Stimulated activated CD4-positive, alpha-beta T cell treated with anti-CD3 and anti-CD28 coated beads, Interleukin-12 subunit alpha, Interleukin-12 subunit beta, amount 100 ng/mL, for 48 hours (primary cell): ENCODE measurements around the gene CLK3.
"Not testable (repeated sequence)": the region's sequence is repeated elsewhere in the genome, so short reads cannot be mapped to it uniquely, and the experiment has no call there.

Experiments used
- DNase-seq, 3 donors: peaks; one replicate each; pipeline ENCODE4 v3.0.0-alpha.2; 2020; ENCODE audit warnings: low read depth in 2 of 3, low spot score in 1 of 3

The CLK3 gene

DNA sequence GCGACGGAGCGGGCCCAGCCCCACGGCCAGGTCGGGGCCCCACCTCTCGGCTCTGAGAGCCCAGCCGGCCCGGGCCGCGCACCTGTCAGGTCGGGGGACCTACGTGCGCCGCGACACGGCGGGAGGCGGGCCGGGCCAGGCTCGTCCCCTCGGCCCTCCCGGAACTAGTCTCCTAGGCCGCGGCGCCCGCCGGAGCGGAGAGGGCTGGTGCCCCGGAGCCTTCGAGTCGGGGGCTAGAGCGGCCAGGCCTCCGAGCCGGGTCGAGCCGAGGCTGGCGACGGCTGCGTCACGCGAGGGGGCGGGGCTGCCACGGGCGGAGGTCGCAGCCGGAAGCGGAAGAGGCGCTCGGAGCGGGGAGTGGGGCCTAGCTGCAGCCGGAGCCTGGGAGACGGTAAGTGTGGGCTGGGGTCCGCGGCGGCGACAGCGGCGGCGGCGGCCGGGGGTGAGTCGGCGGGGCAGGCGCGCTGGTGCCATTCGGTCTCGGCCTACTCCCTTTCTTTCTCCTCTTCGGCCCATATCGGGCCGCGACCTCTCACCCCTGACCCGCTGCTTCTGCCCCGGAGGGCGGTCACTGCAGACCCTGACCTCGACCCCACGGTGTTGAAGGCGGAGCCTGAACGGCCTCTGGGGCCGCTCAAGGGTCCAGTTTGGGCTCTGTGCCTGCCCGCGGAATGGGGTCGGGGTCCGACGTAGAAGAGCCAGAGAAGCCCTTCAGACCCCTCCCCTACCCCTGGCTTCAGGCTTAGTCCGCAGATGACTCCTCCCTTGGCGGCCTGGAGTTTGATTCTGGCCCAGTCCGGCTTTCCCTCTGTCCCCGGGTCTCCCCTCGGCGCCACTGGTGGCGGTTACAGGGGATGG lies at the start of gene CLK3:
Gene CLK3 (plus strand): TSS at position 329 of the 858 bp plus-strand sequence. CDS start 3,361 bp downstream, outside the sequence.
- peak; percentile 92 to 96 (median 95) for DNase-seq

- no peak for DNase-seq
Observed at GRCh38 chr15:74568594-74568993, 47.0 kb upstream of the CLK3 start.

DNA sequence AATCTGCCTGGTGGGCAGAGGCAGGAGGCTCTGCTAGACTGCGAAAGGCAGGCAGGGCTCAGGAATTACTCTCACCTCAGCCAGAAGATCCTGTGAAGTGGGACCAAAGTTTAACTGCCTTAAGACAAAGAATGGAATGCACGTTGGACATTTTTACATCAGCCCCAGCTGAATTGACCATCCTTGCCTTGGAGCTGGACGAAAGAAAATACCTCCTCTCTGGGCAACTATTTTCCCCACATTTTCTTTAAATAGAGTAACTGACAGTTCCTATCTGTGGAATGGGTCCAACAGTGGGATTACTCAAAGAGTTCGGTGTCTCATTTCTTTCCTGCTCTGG lies 45.9 kb upstream of the CLK3 start:
- no peak for DNase-seq

GRCh38 chr15:74571191-74571590 lies 44.4 kb upstream of the CLK3 start:
- no peak for DNase-seq

DNA sequence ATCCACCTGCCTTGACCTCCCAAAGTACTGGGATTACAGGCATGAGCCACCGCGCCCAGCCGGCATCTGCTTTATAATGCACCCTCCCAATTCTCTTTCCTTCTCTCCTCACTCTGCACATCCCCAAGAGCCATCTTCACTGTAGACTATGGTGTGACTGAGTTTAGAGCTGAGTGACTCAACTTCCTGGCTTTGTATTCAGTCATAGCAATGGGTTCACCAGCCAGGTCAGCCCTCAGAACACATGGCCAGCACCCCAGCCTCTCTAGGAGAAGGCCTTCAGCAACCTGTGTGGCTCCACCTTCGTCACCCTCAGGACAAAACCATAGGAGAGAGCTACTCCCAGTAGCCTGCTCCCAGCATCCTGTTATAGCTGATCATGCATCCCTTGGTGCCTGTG lies 41.6 kb upstream of the CLK3 start:
- DNase-seq = no peak

DNA sequence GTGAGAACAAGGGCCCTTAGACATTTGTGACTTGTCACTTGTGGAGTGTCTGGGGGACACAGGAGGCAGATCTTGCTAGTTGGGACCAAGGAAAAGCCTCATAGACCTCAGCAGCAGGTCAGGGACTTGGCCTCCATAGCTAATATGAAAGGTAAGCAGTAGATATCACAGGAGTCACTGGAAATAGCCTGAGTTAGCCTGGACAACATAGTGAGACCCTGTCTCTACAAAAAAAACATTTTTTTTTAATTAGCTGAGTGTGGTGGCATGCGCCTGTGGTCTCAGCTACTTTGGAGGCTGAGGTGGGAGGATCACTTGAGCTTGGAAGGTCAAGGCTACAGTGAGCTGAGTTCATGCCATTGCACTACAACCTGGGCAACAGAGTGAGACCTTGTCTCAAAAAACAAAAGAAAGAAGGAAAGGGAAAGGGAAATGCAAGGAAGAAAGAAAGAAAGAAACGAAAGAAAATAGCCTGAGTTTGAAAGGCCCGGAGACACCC lies 37.1 kb upstream of the CLK3 start:
- no peak for DNase-seq

GRCh38 chr15:74579001-74579400 lies 36.6 kb upstream of the CLK3 start:
- DNase-seq = no peak

GRCh38 chr15:74580538-74581350 lies 34.9 kb upstream of the CLK3 start:
- no peak for DNase-seq

GRCh38 chr15:74584204-74584603 lies 31.4 kb upstream of the CLK3 start:
- DNase-seq = no peak

DNA sequence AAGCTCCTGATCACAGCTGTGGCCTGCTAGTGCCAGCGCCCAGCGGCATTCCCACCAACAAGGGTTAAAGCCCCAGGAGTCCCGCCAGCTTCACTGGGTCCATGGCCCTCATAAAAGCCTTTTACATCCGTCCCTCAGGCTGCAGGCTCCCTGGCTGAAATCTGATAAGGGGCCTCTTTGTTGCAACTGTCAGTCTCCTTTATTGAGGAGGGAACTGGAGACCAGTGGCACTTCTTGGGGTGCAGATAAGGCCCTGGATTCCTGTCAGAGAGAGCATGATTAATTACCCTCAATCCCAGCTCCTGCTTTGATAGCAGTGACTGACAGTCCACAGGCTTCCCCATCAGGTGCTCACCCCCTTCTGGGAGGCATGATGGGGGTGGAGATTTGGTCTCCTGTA lies 30.9 kb upstream of the CLK3 start:
- DNase-seq = no peak

- no peak for DNase-seq
Observed at GRCh38 chr15:74585191-74585590, 30.4 kb upstream of the CLK3 start.

GRCh38 chr15:74585857-74586256 lies 29.8 kb upstream of the CLK3 start:
- no peak for DNase-seq

- DNase-seq = no peak
Observed at GRCh38 chr15:74589826-74590225, 25.8 kb upstream of the CLK3 start.

DNA sequence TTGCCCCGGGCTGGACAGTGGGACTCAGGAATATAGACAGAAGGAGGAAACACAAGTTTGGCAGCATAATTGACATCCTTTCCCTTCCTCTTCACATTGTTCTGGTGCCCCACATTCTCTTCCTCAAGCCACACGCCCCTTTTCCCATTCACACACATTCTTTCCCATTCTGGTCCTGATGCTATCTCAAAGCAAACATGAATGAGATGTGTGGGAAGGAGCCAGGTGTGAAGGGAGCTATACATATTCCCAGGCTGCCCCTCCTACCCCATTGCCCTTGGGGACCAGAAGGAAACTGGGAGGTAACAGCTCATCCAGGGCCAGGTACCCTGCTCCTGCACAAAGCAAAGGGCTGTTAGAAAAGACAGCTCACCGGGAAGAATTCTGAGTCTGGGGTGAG lies 23.4 kb upstream of the CLK3 start:
- DNase-seq = no peak

DNA sequence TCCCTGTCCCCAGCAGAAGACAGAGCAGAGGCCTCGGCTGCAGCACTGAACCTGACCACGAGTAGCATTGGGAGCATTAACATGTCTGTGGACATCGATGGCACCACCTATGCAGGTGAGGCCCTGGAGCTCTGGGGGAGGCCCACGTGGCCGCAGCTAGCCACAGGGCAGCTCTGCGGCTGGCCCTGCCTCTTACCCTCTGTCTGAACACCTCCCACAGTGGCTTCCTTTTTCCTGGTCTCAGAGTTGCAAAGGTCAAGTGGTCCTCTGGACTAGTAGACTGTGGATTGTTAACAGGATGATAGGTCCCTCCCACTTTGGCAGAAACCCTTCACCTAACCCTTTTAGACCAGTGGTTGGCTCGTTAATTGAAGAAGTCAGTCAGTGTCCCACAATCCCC lies 22.5 kb upstream of the CLK3 start:
- no peak for DNase-seq

DNA sequence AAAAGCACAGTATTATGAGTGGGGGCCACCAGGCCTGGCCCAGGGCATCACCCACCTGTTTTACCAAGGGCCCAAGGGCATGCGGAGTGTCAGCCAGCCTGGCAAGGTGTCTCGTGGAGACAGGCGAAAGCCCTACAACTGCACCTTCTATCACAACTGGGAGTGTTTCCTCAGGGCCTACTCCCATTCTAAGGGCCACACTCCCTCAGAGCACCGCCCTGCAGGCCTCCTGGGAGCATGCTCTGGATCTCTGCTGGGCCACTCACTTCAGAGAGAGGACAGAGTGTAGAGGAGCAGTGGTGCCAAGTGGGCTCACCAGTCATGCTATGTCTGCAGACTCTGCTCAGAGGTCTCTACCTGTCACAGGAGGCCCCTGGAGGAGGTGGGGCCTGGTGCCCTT lies 21.2 kb upstream of the CLK3 start:
- no peak for DNase-seq

DNA sequence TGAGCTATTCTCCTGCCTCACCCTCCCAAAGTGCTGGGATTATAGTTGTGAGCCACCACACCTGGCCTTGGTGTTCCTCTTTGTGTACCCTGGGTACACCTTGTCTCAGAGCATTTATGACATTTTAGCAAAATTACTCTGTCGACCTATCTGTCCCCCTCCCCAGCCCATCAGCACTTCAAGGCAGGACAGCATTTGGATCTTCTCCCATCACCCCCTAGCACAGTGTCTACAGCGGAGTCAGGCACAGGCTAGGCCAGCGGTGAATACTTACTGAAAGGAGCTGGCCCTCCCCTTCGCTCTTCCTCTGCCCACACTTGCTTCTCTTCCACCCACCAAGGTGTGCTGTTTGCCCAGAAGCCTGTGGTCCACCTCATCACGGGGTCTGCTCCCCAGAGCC lies 20.4 kb upstream of the CLK3 start:
- DNase-seq = no peak

DNA sequence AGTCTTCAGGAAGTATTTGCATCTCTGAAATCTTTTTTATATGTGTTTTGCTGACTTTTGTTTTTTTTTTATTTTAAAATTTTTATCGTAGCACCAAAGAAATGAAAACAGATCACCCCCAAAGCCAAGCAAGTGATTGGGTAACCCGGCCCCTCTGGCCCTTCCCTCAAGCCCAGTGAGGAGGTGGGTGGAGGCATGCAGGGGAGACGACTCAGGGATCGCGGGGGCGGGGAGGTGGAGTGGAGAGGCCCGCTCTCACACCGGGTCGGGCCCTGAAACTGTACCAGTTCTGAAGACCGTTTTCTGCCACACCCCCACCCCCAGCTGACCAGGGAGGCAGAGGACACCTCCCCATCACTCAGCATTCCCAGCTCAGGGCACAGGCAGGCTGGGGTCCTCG lies 18.9 kb upstream of the CLK3 start:
- not testable (repeated sequence) for DNase-seq

DNA sequence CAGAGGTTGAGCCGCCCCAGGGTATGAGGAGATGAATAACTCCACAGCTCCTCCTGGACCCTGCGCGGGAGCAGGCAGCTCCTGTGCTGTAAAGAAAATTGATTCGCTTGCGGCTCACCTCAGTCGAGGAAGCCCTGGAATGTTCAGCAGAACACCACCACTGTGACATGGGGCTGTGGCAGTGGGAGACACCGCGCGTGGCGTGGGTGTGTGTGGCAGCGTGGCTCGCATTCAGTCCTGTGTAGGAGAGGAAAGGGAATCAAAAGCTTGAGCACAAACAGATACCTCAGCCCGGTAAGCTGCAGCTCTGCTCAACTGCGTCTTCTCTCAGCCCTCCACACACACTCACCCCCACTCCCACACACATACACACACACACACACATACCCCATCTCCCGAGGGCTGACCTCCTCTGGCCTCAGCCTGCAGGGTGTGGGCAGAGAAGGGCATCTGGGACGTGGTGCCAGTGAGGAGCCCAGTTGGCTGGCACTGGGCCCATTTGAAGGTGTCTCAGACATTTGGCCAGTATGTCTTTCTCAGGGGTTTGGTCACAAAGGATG lies 18.4 kb upstream of the CLK3 start:
- not testable (repeated sequence) for DNase-seq

DNA sequence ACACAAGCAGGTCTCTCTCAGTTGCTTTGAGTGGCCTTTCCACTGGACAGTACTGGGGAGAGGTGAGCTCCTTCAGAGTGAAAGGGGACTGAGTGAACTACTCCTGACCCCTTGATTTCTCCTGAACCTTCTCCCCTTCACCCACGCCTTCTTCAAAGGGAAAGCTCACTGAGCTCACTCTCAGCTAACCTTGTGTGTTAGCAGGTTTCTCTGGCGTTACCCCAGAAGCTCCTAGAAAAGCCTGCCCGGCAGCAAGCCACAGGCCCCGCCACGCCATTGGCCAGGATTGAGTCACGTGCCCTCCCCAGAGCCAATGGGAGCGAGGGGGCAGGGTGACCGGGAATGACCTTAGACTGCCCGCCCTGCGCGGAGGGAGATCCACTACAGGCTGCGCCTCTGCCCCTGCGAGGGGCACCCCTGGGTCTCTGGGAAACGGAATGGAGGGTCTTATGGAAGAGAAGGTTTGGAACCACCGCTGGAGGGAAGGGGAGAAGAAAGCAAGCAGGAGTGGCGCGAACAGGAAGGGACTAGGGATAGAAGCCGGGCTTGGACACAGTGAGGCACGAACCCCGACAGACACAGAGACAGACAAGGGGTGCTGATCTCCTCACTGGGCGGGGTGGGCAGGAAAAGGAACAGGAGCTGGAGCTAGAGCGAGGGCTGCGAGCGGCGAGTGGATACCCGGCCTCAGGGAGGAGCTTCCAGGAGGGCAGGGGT lies 17.4 kb upstream of the CLK3 start:
- peak; percentile 81 to 87 (median 85) for DNase-seq

- DNase-seq = no peak
Observed at GRCh38 chr15:74599156-74599555, 16.5 kb upstream of the CLK3 start.
